Inflammatory macrophage (primary cell): ENCODE results near the gene RBCK1.

Experiments used
- DNase-seq, 2 donors: peaks; one replicate each; pipeline ENCODE4 v3.0.0-alpha.2; 2020 to 2022

RBCK1 gene

GRCh38 chr20:400128-400453, 8.0 kb upstream of the RBCK1 start:
- DNase-seq: no peak

GRCh38 chr20:400454-401275, 7.4 kb upstream of the RBCK1 start:
- DNase-seq: peak in 1 of 2 donors; percentile 15

DNA sequence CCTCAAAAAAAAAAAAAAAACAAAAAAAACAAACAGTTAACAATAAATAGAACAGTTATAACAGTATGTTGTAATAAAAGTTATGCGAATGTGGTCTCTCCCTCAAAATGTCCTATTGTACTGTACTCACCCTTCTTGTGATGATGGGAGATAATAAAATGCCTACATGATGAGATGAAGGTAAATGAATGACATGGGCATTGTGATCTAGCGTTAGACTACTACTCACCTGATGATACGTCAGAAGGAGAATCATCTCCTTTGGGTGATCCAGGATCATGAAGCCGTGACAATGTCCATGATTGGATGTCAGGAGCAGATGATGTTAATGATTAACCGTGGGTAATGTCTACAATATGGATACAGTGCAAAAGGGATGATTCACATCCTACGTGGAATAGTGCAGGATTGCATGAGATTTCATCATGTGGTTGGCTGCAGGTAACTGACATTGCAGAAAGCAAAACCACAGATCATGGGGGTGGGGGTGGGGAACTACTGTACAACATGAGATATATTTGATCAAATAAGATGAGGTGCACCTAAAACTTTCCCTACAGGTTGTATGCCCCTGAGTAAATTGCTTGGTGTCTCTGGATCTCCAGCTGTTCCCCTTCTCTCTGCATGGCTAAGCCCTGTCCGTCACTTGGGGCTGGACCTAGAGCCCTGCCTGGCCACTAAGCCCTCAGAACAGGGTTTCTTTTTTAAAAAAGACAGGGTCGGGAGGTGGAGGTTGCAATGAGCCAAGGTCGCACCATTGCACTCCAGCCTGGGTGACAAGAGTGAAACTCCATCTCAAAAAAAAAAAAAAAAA, 6.2 kb upstream of the RBCK1 start:
- DNase-seq: no peak

DNA sequence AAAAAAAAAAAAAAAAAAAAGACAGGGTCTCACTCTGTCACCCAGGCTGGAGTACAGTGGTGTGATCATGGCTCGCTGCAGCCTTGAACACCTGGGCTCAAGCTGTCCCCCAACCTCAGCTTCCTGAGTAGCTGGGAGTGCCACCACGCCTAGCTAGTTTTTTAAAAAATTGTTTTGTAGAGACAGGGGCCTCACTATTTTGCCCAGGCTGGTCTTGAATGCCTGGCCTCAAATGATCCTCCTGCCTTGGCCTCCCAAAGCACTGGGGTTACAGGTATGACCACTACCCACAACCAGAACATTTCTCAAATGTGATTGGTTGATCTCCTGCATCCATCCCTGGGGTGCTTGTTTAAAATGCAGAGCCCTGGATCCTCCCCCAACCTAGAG, 5.6 kb upstream of the RBCK1 start:
- no peak for DNase-seq

GRCh38 chr20:402898-403581, 5.1 kb upstream of the RBCK1 start:
- no peak for DNase-seq

DNA sequence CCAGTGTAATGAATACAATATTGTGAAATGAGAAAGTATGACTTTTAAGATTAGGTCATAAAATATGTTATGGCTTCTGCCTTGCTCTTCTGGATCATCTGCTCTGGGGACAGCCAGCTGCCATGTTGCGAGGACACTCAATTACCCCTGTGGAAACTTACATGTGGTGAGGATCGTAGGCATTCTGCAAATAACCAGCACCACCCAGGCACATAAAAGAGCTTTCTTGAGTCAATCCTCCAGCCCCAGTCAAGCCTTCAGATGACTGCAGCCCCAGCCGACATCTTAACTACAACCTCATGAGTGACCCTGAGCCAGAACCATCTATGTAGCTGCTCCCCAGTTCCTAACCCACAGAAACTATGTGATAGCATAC, 4.5 kb upstream of the RBCK1 start:
- no peak for DNase-seq

DNA sequence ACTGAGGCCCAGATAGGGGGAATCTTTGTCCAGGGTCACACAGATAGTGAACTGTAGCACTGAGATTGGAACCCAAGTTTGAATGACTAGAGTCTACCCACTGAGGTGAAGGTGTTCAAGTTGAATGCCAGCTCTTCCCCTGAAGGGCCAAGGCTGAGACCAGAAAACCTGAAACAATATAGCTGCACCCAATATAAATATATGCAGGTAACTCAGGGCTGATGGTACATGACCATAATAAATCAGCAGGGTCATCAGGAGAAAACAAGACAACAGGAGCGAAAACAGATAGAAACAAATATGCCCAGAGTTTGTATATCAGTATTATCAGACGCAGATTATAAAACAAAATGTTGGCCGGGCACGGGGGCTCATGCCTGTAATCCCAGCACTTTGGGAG, 4.0 kb upstream of the RBCK1 start:
- DNase-seq: no peak

DNA sequence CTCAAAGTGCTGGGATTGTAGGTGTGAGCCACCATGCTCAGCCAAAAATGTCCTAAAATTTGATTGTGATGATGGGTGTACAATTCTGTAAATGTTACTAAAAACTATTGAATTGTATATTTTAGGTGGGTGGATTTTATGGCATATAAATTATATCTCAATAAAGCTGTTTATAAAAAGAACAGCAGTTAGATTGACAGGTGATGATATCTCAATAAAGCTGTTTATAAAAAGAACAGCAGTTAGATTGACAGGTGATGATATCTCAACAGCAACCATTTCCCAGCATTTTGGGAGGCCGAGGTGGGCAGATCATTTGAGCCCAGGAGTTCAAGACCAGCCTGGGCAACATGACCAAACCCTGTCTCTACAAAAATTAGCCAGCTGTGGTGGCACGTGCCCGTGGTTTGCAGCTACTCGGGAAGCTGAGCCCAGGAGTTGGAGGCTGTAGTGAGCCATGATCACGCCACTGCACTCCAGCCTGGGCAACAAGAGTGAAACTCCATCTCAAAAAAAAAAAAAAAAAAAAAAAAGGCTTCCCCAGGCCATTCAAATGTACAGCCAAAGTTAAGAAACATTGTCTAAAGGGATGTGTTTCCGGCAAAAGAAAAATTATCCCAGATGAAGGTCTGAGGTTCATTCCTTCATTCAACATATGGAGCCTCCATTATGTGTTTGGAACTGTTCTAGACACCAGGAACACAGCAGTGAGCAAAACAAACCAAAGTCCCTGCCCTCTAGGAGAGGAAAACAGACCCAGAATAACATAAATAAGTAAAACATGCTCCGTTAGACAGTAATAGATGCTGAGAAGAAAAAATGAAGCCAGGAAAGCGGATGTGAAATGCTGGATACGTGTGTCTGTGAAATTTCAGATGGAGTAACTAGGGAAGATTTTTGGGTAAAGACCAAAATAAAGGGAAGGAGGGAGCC, 1.6 kb upstream of the RBCK1 start:
- no peak for DNase-seq

DNA sequence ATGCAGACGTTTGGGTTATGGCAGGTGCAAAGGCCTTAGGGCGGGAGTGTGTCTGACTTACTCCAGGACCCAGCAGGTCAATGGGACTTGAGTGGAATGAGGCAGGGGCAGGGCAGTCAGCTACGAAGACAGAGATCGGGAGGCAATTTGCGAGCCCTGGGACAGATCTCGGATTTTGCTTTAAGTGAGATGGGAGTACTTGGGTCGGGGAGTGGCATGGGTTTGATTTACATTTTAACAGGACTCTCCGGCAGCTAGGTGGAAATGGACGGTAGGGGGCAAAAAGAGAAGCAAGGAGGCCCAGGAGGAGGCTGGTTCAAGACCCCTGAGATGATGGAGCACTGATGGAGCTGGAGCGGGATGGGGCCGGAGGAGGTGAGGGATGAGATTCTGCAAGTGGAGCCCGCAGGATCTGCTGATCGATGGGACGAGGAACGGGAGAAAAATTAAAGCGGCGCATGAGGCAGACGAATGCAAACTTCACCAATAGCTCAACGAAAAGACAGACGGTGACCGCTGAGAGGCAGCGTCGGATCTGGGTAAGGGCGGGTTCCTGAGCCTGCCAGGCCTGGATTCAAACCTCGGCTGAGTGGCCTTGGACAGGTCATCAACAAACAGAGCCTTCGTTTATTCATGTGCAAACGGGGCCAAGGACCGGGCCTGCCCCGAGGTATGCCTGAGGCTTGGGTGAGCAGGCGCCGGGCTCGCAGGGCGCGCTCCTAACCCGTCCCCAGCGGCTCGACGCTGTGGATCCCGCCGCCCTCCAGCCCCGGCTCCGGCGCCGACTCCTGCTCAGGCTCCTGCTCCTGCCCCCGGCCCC, 756 bp upstream of the RBCK1 start:
- peak; percentile 52 to 70 for DNase-seq

- DNase-seq: no peak
Observed at GRCh38 chr20:408843-409696, 971 bp downstream of the RBCK1 start.

DNA sequence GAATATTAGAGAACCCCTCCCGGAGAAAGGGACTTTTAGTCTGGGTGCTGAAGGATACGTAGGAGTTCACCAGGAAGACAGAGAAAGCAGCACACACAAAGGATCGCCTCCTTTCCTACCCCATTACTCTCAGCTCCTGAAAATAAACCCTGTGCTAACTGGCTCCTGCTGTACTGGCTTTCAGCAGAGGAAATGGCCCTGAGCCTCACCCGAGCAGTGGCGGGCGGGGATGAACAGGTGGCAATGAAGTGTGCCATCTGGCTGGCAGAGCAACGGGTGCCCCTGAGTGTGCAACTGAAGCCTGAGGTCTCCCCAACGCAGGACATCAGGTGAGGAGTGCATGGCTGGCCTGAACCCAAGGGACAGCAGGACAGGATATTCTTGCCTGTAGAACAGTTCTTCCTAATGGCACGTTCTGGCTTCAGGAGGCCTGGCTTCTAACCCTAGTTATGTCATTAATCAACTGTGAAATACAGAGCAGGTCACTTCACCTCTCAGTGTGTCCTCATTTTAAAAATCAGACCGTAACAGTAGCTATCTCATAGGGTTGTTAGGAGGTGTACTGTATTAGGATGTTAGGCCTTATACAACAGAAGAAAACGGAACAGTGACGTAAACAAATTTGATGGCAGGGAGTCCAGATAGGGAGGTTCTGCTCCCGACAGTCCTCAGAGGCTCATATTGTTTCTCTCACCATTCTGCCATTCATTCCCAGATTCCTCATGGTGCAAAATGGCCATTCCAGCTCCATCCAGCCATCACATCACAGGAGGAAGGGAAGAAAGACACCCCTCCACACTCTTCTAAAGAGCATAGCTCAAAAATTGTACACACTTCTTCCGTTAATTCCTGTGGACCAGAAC, 1.8 kb downstream of the RBCK1 start:
- no peak for DNase-seq

DNA sequence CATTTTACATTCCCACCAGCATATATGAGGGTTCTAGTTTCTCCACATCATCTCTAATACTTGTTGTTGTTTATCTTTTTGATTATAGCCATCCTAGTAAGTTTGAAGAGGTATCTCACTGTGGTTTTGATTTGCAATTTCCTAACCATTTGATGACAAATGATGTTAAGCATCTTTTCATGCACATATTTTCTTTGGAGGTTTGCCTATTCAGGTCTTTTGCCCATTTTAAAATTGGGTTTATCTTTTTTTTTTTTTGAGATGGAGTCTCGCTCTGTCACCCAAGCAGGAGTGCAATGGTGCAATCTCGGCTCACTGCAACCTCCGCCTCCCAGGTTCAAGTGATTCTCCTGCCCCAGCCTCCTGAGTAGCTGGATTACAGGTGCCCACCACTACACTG, 4.0 kb downstream of the RBCK1 start:
- DNase-seq: no peak

DNA sequence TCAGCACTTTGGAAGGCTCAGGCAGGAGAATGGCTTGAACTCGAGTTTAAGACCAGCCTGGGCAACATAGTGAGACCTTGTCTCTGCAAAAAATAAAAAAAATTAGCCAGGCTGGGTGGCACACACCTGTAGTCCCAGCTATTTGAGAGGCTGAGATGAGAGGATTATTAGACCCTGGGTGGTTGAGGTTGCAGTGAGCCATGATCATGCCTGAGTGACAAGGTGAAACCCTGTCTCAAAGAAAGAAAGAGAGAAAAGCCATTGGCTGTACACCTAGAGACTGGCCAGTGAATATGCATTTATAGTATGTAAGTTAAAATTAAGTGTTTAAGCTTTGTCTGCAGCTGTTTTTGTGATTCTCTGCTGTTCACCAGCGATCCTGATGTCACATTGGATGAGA, 6.1 kb downstream of the RBCK1 start:
- DNase-seq: no peak

DNA sequence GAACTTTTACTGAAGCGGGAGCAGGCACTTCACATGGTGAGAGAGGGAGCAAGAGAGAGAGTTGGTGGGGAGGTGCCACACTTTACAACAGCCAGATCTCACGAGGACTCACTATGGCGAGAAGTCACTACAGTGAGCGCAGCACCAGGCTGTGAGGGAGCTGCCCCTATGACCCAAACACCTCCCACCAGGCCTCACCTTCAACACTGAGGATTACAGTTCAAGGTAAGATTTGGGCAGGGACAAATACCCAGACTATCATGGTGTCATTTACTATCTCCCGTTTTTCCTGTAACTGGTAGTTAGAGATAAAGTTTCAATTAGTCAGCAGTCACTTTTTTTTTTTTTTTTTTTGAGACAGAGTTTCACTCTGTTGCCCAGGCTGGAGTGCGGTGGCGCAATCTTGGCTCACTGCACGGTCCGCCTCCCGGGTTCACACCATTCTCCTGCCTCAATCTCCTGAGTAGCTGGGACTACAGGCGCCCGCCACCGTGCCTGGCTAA, 7.8 kb downstream of the RBCK1 start:
- no peak for DNase-seq

DNA sequence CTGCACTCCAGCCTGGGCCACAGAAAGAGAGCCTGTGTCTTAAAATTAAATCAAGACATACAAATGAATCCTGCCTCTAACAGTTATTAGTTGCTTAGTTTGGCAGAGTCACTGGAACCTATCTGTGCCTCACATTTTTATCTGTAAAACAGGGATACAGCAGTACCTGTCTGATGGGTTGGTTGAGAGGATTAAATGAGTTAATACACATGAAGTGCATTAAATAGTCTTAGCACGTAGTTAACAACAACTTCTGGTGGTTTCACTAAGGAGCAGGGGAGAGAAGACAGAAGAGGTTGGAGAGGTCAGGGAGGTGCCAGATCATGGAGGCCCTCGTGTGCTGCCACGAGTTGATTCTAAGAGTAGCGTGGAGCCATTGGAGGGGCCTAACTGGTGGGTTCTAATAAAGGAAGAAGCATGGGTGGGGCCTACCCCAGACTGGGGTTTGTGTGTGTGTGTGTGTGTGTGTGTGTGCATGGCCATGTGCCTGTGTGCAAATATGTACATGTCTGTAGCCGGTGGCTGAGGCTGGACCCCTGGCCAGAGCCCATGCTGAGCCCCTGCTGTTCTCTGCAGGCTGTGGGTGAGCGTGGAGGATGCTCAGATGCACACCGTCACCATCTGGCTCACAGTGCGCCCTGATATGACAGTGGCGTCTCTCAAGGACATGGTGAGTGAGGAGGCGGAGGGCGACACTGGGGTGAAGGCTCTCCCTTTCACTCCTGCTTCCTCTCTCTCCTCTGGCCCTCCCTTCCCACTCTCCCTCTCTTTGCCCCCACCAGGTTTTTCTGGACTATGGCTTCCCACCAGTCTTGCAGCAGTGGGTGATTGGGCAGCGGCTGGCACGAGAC, 9.1 kb downstream of the RBCK1 start:
- no peak for DNase-seq

GRCh38 chr20:417801-418342, 9.8 kb downstream of the RBCK1 start:
- DNase-seq: no peak

- no peak for DNase-seq
Observed at GRCh38 chr20:418858-419365, 10.8 kb downstream of the RBCK1 start.
